SK-MEL-5 (cell line): ENCODE measurements around the gene VDR. TPM values are rescaled to one million over a fixed set of nuclear protein-coding genes. Genes with fewer than 3 reads are reported as not detected.

Source experiments
- DNase-seq: peaks from one replicate; pipeline ENCODE4 v3.0.0-alpha.2; 2016; ENCODE audit warnings: low read depth, low spot score
- in situ Hi-C: cut with HindIII; loops from 2 replicates; pipeline ENCODE4 v1.10.0; 2016; ENCODE audit warnings: low sequenced_read_pairs, high pct_unique_total_duplicates, low pct_unique_long_range_greater_than_20kb
- total RNA-seq: library from RNA; depleted of rRNA; stranded (reverse); fragments of >200 nt; shearing (Covaris generic); gene quantifications from 2 replicates; pipeline ENCODE4 v1.2.3, GENCODE V29; 2014

Gene VDR
- total RNA-seq, 1 experiment from 2014 or later = 1.4 TPM

- in situ Hi-C loops = no loop called here
- peak; percentile 43 for DNase-seq
Measured at GRCh38 chr12:47828976-47829482, 75.8 kb downstream of the VDR start.

- DNase-seq = no peak
- in situ Hi-C loops = no loop called here
Measured at GRCh38 chr12:47828008-47828975, 76.5 kb downstream of the VDR start.

- DNase-seq = no peak
- in situ Hi-C loops = no loop called here
Measured at GRCh38 chr12:47825173-47825639, 79.6 kb downstream of the VDR start.

- in situ Hi-C loops = no loop called here
- no peak for DNase-seq
Measured at GRCh38 chr12:47824635-47825034, 80.2 kb downstream of the VDR start.

- in situ Hi-C loops = no loop called here
- DNase-seq = no peak
Measured at GRCh38 chr12:47824198-47824597, 80.6 kb downstream of the VDR start.

GRCh38 chr12:47823422-47824086 lies 81.2 kb downstream of the VDR start:
- no peak for DNase-seq
- in situ Hi-C loops = no loop called here

- in situ Hi-C loops = no loop called here
- DNase-seq = peak; percentile 54
Measured at GRCh38 chr12:47822863-47823262, 81.9 kb downstream of the VDR start.

GRCh38 chr12:47822401-47822800 lies 82.4 kb downstream of the VDR start:
- in situ Hi-C loops = no loop called here
- DNase-seq = no peak

- in situ Hi-C loops = no loop called here
- no peak for DNase-seq
Measured at GRCh38 chr12:47821346-47821706, 83.5 kb downstream of the VDR start.

GRCh38 chr12:47820631-47821345 lies 84.0 kb downstream of the VDR start:
- in situ Hi-C loops = no loop called here
- DNase-seq = peak; percentile 45

GRCh38 chr12:47819896-47820630 lies 84.7 kb downstream of the VDR start, which contains the start of gene HDAC7:
Gene HDAC7 (minus strand): TSS chr12:47819903. CDS start chr12:47819785, 118 bp downstream.
- DNase-seq = peak; percentile 56
- in situ Hi-C loops = no loop called here

GRCh38 chr12:47819138-47819895 lies 85.5 kb downstream of the VDR start:
- peak; percentile 33 for DNase-seq
- in situ Hi-C loops = no loop called here

GRCh38 chr12:47818467-47819137 lies 86.2 kb downstream of the VDR start:
- no peak for DNase-seq
- in situ Hi-C loops = no loop called here

- in situ Hi-C loops = no loop called here
- DNase-seq = no peak
Measured at GRCh38 chr12:47818007-47818376, 86.8 kb downstream of the VDR start.

GRCh38 chr12:47817272-47818006 lies 87.4 kb downstream of the VDR start:
- no peak for DNase-seq
- in situ Hi-C loops = no loop called here
